Duodenal mucosa (tissue), 2 donors: ENCODE measurements around the gene TRIML2.

ENCODE experiments used
- H3K27ac ChIP-seq: one replicate; pipeline ENCODE4 v1.7.0; 2013; ENCODE audit warnings: low read depth, low read length
- H3K27me3 ChIP-seq, 2 donors: one replicate each; pipeline ENCODE4 v1.7.0; 2013; ENCODE audit warnings: low read length in 2 of 2, control low read depth in 1 of 2; ENCODE audit not compliant: insufficient read depth in 2 of 2, control insufficient read depth in 1 of 2
- H3K36me3 ChIP-seq, 2 donors: one replicate each; pipeline ENCODE4 v1.7.0; 2013; ENCODE audit warnings: low read length in 2 of 2, control low read depth in 1 of 2; ENCODE audit not compliant: insufficient read depth in 2 of 2, control insufficient read depth in 1 of 2
- H3K4me1 ChIP-seq, 2 donors: one replicate each; pipeline ENCODE4 v1.7.0; 2013; ENCODE audit warnings: low read length in 2 of 2, control low read depth in 1 of 2; ENCODE audit not compliant: insufficient read depth in 2 of 2, control insufficient read depth in 1 of 2
- H3K4me3 ChIP-seq, 2 donors: one replicate each; pipeline ENCODE4 v1.7.0; 2013; ENCODE audit warnings: low read length in 2 of 2, low read depth in 1 of 2
- H3K9ac ChIP-seq, 2 donors: one replicate each; pipeline ENCODE4 v1.7.0; 2013; ENCODE audit warnings: low read length in 2 of 2, low read depth in 1 of 2
- H3K9me3 ChIP-seq, 2 donors: one replicate each; pipeline ENCODE4 v1.7.0; 2013; ENCODE audit warnings: low read length in 2 of 2, control low read depth in 1 of 2; ENCODE audit not compliant: control insufficient read depth in 1 of 2

TRIML2 gene

GRCh38 chr4:188107931-188108843, 1.2 kb downstream of the TRIML2 start:
- Histone ChIP-seq H3K4me3 (no peak overlapping the region), H3K4me1 (no peaks in the 10 kb centered on the region), H3K36me3 (no peaks in the 10 kb centered on the region), H3K27me3 (no peaks in the 10 kb centered on the region), H3K9me3 (peaks cover 0 to 3% of the 10 kb centered on the region in 2 donors), H3K9ac (no peak overlapping the region), H3K27ac (no peak overlapping the region)

DNA sequence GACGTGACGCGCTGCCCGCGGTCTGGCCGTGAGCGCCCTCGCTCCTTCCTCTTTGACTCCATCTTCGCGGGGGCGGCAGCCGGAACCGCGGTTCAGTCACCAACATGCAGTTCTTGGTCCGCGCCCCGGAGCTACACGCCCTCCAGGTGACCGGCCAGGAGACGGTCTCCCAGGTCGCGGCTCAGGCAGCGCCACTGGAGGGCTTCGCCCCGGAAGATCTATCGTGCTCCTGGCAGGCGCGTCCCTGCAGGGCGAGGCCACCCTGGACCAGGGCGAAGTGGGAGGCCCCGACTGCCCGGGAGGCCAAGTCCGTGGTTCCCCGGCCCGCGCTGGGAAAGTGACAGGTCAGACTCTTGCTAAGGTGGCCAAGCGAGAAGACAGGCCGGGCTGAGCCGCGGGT, 2.9 kb downstream of the TRIML2 start:
- H3K4me1 ChIP-seq = no peaks in the 10 kb centered on the region
- no peak overlapping the region for H3K4me3 ChIP-seq
- H3K36me3 ChIP-seq = no peaks in the 10 kb centered on the region
- H3K9ac ChIP-seq = no peak overlapping the region
- no peak overlapping the region for H3K27ac ChIP-seq
- peaks cover 0 to 3% of the 10 kb centered on the region in 2 donors for H3K9me3 ChIP-seq
- H3K27me3 ChIP-seq = no peaks in the 10 kb centered on the region

DNA sequence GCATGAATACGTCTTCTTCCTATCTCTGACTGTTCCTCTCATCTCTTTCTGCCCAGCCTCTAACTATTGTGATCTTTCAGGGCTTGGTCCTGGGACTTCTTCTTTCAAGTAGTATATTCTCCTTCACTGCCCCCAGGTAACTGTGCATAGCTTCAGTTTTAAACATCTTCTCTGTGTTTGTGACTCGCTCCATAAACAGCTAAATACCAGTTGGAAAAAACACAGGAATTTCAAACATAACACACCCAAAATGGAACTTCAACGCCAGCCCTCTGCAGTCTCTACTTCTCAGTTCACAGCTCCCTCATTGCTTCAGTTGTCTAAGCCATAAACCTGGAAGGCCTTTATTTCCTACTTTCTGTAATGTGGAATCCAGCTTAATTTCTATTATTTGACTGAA, 16.6 kb downstream of the TRIML2 start:
- no peak overlapping the region for H3K9ac ChIP-seq
- no peak overlapping the region for H3K4me3 ChIP-seq
- H3K27me3 ChIP-seq = no peaks in the 10 kb centered on the region
- no peak overlapping the region for H3K27ac ChIP-seq
- peaks cover 4 to 11% of the 10 kb centered on the region in 2 donors for H3K9me3 ChIP-seq
- no peaks in the 10 kb centered on the region for H3K4me1 ChIP-seq
- no peaks in the 10 kb centered on the region for H3K36me3 ChIP-seq

DNA sequence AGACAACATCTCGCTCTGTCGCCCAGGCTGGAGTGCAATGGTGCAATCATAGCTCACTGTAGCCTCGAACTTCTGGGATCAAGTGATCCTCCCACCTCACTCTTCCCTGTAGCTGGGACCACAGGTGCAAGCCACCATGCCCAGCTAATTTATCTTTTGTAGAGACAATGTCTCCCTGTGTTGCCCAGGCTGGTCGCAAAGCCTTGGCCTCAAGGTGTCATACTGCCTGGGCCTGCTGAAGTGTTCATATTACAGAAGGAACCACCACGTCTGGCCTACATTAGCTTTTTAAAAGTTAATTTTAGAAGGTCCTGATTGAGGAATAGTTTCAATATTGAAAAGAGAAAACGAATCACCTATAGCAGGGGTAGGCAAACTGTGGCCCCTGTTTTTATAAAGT, 22.5 kb downstream of the TRIML2 start:
- Histone ChIP-seq H3K4me3 (no peak overlapping the region), H3K36me3 (no peaks in the 10 kb centered on the region), H3K27me3 (no peaks in the 10 kb centered on the region)

GRCh38 chr4:188082796-188083195, 26.6 kb downstream of the TRIML2 start:
- H3K36me3 ChIP-seq = no peaks in the 10 kb centered on the region
- H3K4me1 ChIP-seq = no peaks in the 10 kb centered on the region
- no peak overlapping the region for H3K9ac ChIP-seq
- no peak overlapping the region for H3K4me3 ChIP-seq
- H3K27ac ChIP-seq = no peak overlapping the region
- no peaks in the 10 kb centered on the region for H3K27me3 ChIP-seq
- H3K9me3 ChIP-seq = peaks cover 0 to 4% of the 10 kb centered on the region in 2 donors

More for the DNA sequence above, 22.5 kb downstream of the TRIML2 start:
- no peak overlapping the region for H3K27ac ChIP-seq
- no peak overlapping the region for H3K9ac ChIP-seq
- peaks cover 4 to 13% of the 10 kb centered on the region in 2 donors for H3K9me3 ChIP-seq
- no peaks in the 10 kb centered on the region for H3K4me1 ChIP-seq

- Histone ChIP-seq H3K27ac (no peak overlapping the region), H3K36me3 (no peaks in the 10 kb centered on the region), H3K27me3 (no peaks in the 10 kb centered on the region), H3K4me1 (no peaks in the 10 kb centered on the region), H3K9me3 (no peaks in the 10 kb centered on the region), H3K9ac (no peak overlapping the region), H3K4me3 (no peak overlapping the region)
These were observed 31.3 kb downstream of the TRIML2 start for GRCh38 chr4:188078116-188078515.

DNA sequence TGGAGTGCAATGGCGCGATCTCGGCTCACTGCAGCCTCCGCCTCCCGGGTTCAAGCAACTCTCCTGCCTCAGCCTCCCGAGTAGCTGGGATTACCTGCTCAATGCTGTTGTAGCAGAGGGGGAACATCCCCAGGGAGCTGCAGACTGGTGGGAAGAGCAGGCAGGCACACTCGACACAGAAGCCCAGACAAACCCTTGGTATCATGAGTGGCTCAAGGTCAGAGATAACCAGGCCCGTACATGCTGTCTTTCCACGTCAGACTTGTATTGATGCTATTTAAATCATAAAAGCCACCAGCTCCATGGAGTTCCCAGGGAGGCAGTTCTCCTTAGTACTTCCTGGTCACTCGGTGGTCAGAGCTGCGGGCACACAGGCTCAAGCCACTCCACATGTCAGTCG, 33.2 kb downstream of the TRIML2 start:
- no peaks in the 10 kb centered on the region for H3K4me1 ChIP-seq
- no peak overlapping the region for H3K27ac ChIP-seq
- no peak overlapping the region for H3K4me3 ChIP-seq
- no peaks in the 10 kb centered on the region for H3K27me3 ChIP-seq
- H3K36me3 ChIP-seq = no peaks in the 10 kb centered on the region
- H3K9ac ChIP-seq = no peak overlapping the region
- no peaks in the 10 kb centered on the region for H3K9me3 ChIP-seq

GRCh38 chr4:188061083-188061482, 48.3 kb downstream of the TRIML2 start:
- no peaks in the 10 kb centered on the region for H3K36me3 ChIP-seq
- H3K27ac ChIP-seq = no peak overlapping the region
- no peaks in the 10 kb centered on the region for H3K4me1 ChIP-seq
- no peaks in the 10 kb centered on the region for H3K9me3 ChIP-seq
- H3K27me3 ChIP-seq = no peaks in the 10 kb centered on the region
- H3K4me3 ChIP-seq = no peak overlapping the region
- no peak overlapping the region for H3K9ac ChIP-seq

DNA sequence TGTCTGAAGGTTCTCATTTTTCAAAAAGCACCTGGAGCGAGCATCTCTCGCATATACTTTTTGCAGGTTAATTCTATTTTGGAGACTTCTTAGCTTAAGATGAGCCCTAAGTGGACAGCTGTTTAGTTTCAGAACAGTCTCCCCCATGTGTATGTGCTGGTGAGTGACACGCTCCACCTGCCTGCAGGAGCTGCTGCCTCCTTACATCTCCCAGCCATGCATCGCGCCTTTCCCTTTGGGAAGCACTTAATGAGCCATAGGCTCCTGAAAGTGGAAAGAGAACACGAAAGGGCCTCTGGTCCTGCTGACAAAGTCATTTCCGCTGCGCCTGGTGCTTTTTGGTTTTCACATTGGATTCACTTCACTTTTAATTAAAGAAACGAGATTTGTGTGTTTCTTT, 56.1 kb downstream of the TRIML2 start:
- Histone ChIP-seq H3K9ac (no peak overlapping the region), H3K36me3 (no peaks in the 10 kb centered on the region), H3K4me1 (no peaks in the 10 kb centered on the region), H3K27ac (no peak overlapping the region), H3K4me3 (no peak overlapping the region), H3K9me3 (no peaks in the 10 kb centered on the region), H3K27me3 (no peaks in the 10 kb centered on the region)

DNA sequence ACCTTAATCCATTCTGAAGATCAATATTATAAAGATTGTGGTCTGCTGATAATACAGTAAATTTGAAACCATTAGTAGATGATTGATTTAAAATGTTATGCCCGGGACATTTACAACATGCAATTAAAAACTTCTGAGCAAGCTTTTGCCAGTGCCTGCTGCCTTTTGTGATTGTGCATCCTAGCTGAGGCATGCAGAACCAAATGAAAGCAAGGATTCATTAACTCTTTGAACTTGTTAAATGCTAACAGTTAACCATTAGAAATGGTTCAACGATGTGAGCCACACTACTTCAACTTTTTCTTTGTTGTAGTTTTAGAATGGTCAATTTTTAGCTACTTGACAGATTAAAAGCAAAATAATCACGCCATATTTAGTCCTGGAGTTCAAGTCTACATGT, 62.7 kb downstream of the TRIML2 start:
- H3K27ac ChIP-seq = no peak overlapping the region
- H3K27me3 ChIP-seq = no peaks in the 10 kb centered on the region
- H3K4me3 ChIP-seq = no peak overlapping the region
- H3K9me3 ChIP-seq = peaks cover 0 to 9% of the 10 kb centered on the region in 2 donors
- no peaks in the 10 kb centered on the region for H3K4me1 ChIP-seq
- H3K9ac ChIP-seq = no peak overlapping the region
- H3K36me3 ChIP-seq = no peaks in the 10 kb centered on the region
